IgD-negative memory B cell (primary cell): ENCODE data around the gene ZNG1A. TPM values are rescaled to one million over a fixed set of nuclear protein-coding genes. Genes with fewer than 3 reads are reported as not detected.
"Not testable (repeated sequence)": the region's sequence is repeated elsewhere in the genome, so short reads cannot be mapped to it uniquely, and the experiment has no call there.

Source experiments
- H3K27ac Mint-ChIP-seq, 3 donors: one replicate each; pipeline ENCODE4 v1.8.0; 2020 to 2022; ENCODE audit warnings: mild to moderate bottlenecking in 3 of 3, mixed read lengths in 3 of 3, moderate library complexity in 1 of 3
- H3K27me3 Mint-ChIP-seq: one replicate; pipeline ENCODE4 v1.8.0; 2021; ENCODE audit warnings: mixed read lengths
- H3K36me3 Mint-ChIP-seq: one replicate; pipeline ENCODE4 v1.8.0; 2020; ENCODE audit warnings: mild to moderate bottlenecking, mixed read lengths
- H3K4me1 Mint-ChIP-seq, 3 donors: one replicate each; pipeline ENCODE4 v1.8.0; 2020 to 2022; ENCODE audit warnings: mixed read lengths in 3 of 3, mild to moderate bottlenecking in 1 of 3
- H3K4me3 Mint-ChIP-seq, 4 donors: one replicate each; pipeline ENCODE4 v1.8.0; 2020 to 2022; ENCODE audit warnings: mild to moderate bottlenecking in 4 of 4, mixed read lengths in 4 of 4, moderate library complexity in 3 of 4
- H3K9me3 Mint-ChIP-seq, 3 donors: one replicate each; pipeline ENCODE4 v1.8.0; 2020 to 2021; ENCODE audit warnings: mixed read lengths in 3 of 3, mild to moderate bottlenecking in 1 of 3
- polyA plus RNA-seq: library from polyadenylated mRNA; unstranded; fragments of 300-500 nt; fragmentation: Illumina TruSeq; gene quantifications from one replicate; pipeline ENCODE4 v1.2.3, GENCODE V29; 2021

Gene ZNG1A
- polyA plus RNA-seq, 1 donor from 2014 or later = 20.1 TPM

GRCh38 chr9:213901-214300 lies 35.0 kb upstream of the ZNG1A start:
- peak overlapping the region; percentile 72 to 87 (median 79) for H3K27ac Mint-ChIP-seq
- H3K4me3 Mint-ChIP-seq = peak overlapping the region in 3 of 4 donors; percentile 86 to 96 (median 88)
- H3K27me3 Mint-ChIP-seq = not testable (repeated sequence)

DNA sequence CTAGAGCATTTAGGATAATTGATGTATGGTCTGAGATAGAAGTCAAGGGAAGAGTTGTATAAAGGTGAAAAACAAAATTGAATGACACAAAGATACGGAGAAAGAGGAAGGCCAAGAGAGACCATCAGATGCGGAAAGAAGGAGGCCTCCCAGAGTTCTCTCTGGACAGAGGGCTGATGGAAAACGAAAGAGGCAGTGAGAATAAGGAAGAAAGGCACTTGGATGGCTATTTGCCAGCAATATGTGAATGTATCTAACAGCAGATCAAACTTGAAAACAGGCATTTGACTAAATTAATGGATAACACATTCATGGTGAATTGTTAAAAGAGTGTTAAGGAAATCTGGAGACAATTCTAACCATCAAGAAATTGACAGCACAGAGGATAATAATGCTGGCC lies 33.4 kb upstream of the ZNG1A start:
- Mint-ChIP-seq H3K4me1 (peaks cover 14 to 20% (median 18%) of the 10 kb centered on the region in 3 donors), H3K4me3 (no peak overlapping the region), H3K9me3 (no peaks in the 10 kb centered on the region), H3K36me3 (no peaks in the 10 kb centered on the region), H3K27me3 (no peaks in the 10 kb centered on the region), H3K27ac (no peak overlapping the region)

More at GRCh38 chr9:213901-214300, 35.0 kb upstream of the ZNG1A start:
- H3K9me3 Mint-ChIP-seq, H3K36me3 Mint-ChIP-seq: not testable (repeated sequence)
- H3K4me1 Mint-ChIP-seq = peaks cover 19 to 28% (median 25%) of the 10 kb centered on the region in 3 donors

GRCh38 chr9:211557-211956 lies 32.7 kb upstream of the ZNG1A start:
- H3K9me3 Mint-ChIP-seq = no peaks in the 10 kb centered on the region
- H3K27me3 Mint-ChIP-seq = no peaks in the 10 kb centered on the region
- no peak overlapping the region for H3K4me3 Mint-ChIP-seq
- no peak overlapping the region for H3K27ac Mint-ChIP-seq
- no peaks in the 10 kb centered on the region for H3K36me3 Mint-ChIP-seq
- peaks cover 7 to 12% (median 10%) of the 10 kb centered on the region in 3 donors for H3K4me1 Mint-ChIP-seq

- peaks cover 3 to 9% (median 9%) of the 10 kb centered on the region in 3 donors for H3K4me1 Mint-ChIP-seq
- no peaks in the 10 kb centered on the region for H3K36me3 Mint-ChIP-seq
- no peaks in the 10 kb centered on the region for H3K9me3 Mint-ChIP-seq
Measured at GRCh38 chr9:211036-211435, 32.2 kb upstream of the ZNG1A start.

GRCh38 chr9:209143-209758 lies 30.4 kb upstream of the ZNG1A start:
- H3K4me3 Mint-ChIP-seq = no peak overlapping the region
- no peaks in the 10 kb centered on the region for H3K27me3 Mint-ChIP-seq
- H3K9me3 Mint-ChIP-seq = no peaks in the 10 kb centered on the region
- no peaks in the 10 kb centered on the region for H3K36me3 Mint-ChIP-seq
- H3K4me1 Mint-ChIP-seq = peaks cover 0 to 6% (median 0%) of the 10 kb centered on the region in 3 donors
- H3K27ac Mint-ChIP-seq = no peak overlapping the region

More at GRCh38 chr9:211036-211435, 32.2 kb upstream of the ZNG1A start:
- Mint-ChIP-seq H3K4me3 (no peak overlapping the region), H3K27me3 (no peaks in the 10 kb centered on the region), H3K27ac (no peak overlapping the region)

- Mint-ChIP-seq H3K36me3 (no peaks in the 10 kb centered on the region), H3K4me1 (peaks cover 0 to 3% (median 0%) of the 10 kb centered on the region in 3 donors), H3K27me3 (no peaks in the 10 kb centered on the region), H3K9me3 (no peaks in the 10 kb centered on the region), H3K27ac (no peak overlapping the region), H3K4me3 (no peak overlapping the region)
Measured at GRCh38 chr9:206481-206880, 27.6 kb upstream of the ZNG1A start.

- H3K27ac Mint-ChIP-seq, H3K27me3 Mint-ChIP-seq, H3K36me3 Mint-ChIP-seq, H3K4me3 Mint-ChIP-seq, H3K4me1 Mint-ChIP-seq, H3K9me3 Mint-ChIP-seq: not testable (repeated sequence)
Measured at GRCh38 chr9:199601-200000, 20.7 kb upstream of the ZNG1A start.

DNA sequence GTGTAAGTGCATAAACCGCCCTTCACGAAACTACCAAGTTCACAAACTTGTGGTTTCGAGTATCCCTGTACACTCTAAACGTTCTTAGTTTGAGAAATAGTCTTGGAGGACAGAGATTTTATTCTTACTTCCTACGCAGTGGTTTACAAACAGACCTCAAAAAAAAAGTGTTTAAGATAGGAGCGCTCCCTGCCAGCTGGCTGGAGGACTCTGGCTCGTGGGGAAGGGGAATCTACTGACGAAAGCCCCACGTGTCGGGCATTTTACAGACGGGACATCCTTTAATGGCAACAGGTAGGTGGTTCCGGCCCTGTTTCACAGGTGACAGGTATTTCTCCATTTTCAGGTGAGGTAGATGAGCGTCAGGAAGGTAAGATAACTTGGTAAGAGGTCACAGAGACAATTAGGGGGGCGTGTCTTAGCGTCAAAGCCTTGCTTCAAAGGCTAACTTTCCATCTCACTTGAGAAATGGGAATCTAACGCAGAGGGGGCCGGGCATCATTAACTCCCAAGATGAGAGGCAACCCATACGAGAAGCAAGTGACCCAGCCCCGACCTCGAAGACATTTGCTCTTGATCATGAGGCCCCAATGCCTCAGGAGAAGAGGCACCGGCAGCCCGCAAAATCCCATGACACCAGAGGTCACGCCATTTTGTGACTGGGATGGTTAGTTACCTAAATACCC lies 573 bp downstream of the ZNG1A start:
- H3K27me3 Mint-ChIP-seq, H3K4me1 Mint-ChIP-seq: not testable (repeated sequence)
- H3K27ac Mint-ChIP-seq = peak overlapping the region; percentile 81 to 95 (median 93)

GRCh38 chr9:169757-170156 lies 9.1 kb downstream of the ZNG1A start:
- H3K4me3 Mint-ChIP-seq, H3K36me3 Mint-ChIP-seq, H3K9me3 Mint-ChIP-seq, H3K27ac Mint-ChIP-seq, H3K27me3 Mint-ChIP-seq, H3K4me1 Mint-ChIP-seq: not testable (repeated sequence)

More for the DNA sequence above, 573 bp downstream of the ZNG1A start:
- peak overlapping the region; percentile 67 to 81 (median 72) for H3K4me3 Mint-ChIP-seq
- not testable (repeated sequence) for H3K9me3 Mint-ChIP-seq, H3K36me3 Mint-ChIP-seq

GRCh38 chr9:159871-160270 lies 19.0 kb downstream of the ZNG1A start:
- H3K9me3 Mint-ChIP-seq, H3K27me3 Mint-ChIP-seq, H3K27ac Mint-ChIP-seq, H3K36me3 Mint-ChIP-seq, H3K4me3 Mint-ChIP-seq, H3K4me1 Mint-ChIP-seq: not testable (repeated sequence)

DNA sequence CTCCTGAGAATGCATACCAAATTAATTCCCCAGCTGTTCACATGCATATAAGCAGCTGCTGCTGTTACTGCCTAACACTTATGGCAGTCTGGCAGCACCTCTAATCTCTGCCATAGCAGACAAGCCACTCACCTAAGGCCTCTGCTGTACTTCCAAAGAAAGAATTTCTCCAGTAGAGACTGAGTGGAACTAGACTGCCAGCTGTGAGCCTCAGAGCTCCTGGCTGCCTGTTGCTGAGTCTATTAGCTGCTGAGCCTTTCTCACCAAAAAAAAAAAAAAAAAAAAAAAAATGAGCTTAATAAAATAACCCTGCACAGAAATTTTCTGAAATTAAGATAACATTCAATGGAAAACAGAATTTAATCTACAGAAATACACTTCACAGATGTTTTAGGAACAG lies 27.7 kb downstream of the ZNG1A start:
- H3K36me3 Mint-ChIP-seq, H3K27ac Mint-ChIP-seq, H3K9me3 Mint-ChIP-seq, H3K4me3 Mint-ChIP-seq, H3K4me1 Mint-ChIP-seq, H3K27me3 Mint-ChIP-seq: not testable (repeated sequence)

- H3K27ac Mint-ChIP-seq = not testable (repeated sequence)
Measured at GRCh38 chr9:139880-140279, 39.0 kb downstream of the ZNG1A start.

GRCh38 chr9:117995-118467 lies 60.8 kb downstream of the ZNG1A start, which contains the start of gene FOXD4:
FOXD4 (minus strand) TSS chr9:118417; CDS start chr9:118119, 298 bp downstream.
- not testable (repeated sequence) for H3K9me3 Mint-ChIP-seq, H3K36me3 Mint-ChIP-seq
- peaks cover 27% of the 10 kb centered on the region for H3K27me3 Mint-ChIP-seq
- H3K4me1 Mint-ChIP-seq = peaks cover 5 to 13% (median 8%) of the 10 kb centered on the region in 3 donors
- peak within 1 kb of the TSS; percentile 68 to 91 (median 85) for H3K4me3 Mint-ChIP-seq
- H3K27ac Mint-ChIP-seq = peak within 1 kb of the TSS in 2 of 3 donors; percentile 72 to 87

More at GRCh38 chr9:139880-140279, 39.0 kb downstream of the ZNG1A start:
- H3K4me3 Mint-ChIP-seq, H3K9me3 Mint-ChIP-seq, H3K4me1 Mint-ChIP-seq, H3K36me3 Mint-ChIP-seq, H3K27me3 Mint-ChIP-seq: not testable (repeated sequence)

DNA sequence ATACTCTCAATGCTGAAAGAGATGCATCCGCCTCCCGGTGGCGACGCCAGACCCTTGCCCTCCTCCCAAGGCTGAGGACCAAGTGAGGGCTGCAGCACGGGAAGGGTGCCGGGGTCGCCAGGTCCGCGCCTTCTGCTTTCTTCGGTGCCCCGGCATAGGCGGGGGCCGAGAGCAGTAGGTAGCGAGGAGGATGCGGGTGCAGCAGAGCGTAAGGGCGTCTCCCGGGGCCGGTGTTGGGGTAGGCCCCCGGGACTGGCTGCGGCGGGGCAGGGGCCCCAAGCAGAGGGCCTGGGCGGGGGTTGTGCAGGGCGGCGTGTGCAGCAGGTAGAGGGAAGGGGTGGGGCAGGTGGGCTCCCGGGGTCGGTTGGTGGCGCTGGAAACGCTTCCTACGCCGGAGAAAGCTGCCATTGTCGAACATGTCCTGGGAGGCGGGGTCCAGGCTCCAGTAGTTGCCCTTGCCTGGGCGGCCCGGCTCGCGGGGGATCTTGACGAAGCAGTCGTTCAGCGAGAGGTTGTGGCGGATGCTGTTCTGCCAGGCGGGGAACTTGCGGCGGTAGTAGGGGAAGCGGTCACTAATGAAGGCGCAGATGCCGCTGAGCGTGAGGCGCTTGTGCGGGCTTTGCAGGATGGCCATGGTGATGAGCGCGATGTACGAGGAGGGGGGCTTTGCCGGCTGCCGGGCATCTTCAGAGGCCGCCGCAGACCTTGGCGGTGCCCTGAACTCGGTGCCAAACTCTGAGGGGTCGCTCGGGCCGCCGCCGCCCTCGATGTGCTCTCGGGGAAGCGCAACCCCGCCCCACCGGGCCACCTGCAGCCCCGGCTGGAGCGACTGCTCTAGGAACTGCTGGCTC lies 61.5 kb downstream of the ZNG1A start:
- Mint-ChIP-seq H3K27ac (peak overlapping the region in 2 of 3 donors; percentile 72 to 87), H3K4me1 (peaks cover 5 to 13% (median 8%) of the 10 kb centered on the region in 3 donors), H3K4me3 (peak overlapping the region; percentile 68 to 91 (median 85)), H3K27me3 (peaks cover 32% of the 10 kb centered on the region)
- H3K9me3 Mint-ChIP-seq, H3K36me3 Mint-ChIP-seq: not testable (repeated sequence)
